Activated T-helper 1 cell treated with Interleukin-2 at 50 U/mL for 16 hours (primary cell): Measurements from ENCODE around the gene APP.

Source experiments
- DNase-seq: peaks from one replicate; pipeline ENCODE4 v3.0.0-alpha.2; 2020; ENCODE audit warnings: low read depth

The APP gene

GRCh38 chr21:26170471-26171257 lies at the start of gene APP:
Gene APP (minus strand): TSS chr21:26170770. CDS start chr21:26170620, 150 bp downstream.
- DNase-seq = peak; percentile 82

GRCh38 chr21:26212220-26212619 lies 41.6 kb upstream of the APP start:
- no peak for DNase-seq

GRCh38 chr21:26210614-26211013 lies 40.0 kb upstream of the APP start:
- DNase-seq = no peak

GRCh38 chr21:26207021-26207420 lies 36.5 kb upstream of the APP start:
- no peak for DNase-seq

GRCh38 chr21:26199456-26199855 lies 28.9 kb upstream of the APP start:
- no peak for DNase-seq

GRCh38 chr21:26195708-26196107 lies 25.1 kb upstream of the APP start:
- no peak for DNase-seq

- no peak for DNase-seq
These were observed 24.3 kb upstream of the APP start for GRCh38 chr21:26194811-26195251.

GRCh38 chr21:26194326-26194725 lies 23.8 kb upstream of the APP start:
- DNase-seq = no peak

- DNase-seq = no peak
These were observed 21.0 kb upstream of the APP start for GRCh38 chr21:26191609-26192008.

GRCh38 chr21:26188422-26188821 lies 17.9 kb upstream of the APP start:
- DNase-seq = no peak

GRCh38 chr21:26185446-26185845 lies 14.9 kb upstream of the APP start:
- no peak for DNase-seq

- DNase-seq = no peak
These were observed 14.5 kb upstream of the APP start for GRCh38 chr21:26185021-26185420.

- no peak for DNase-seq
These were observed 8.9 kb upstream of the APP start for GRCh38 chr21:26179501-26179900.

GRCh38 chr21:26177746-26178426 lies 7.3 kb upstream of the APP start:
- DNase-seq = no peak

- DNase-seq = no peak
These were observed 6.6 kb upstream of the APP start for GRCh38 chr21:26177187-26177586.

GRCh38 chr21:26171258-26172100 lies 909 bp upstream of the APP start:
- no peak for DNase-seq

GRCh38 chr21:26169611-26170470 lies 729 bp downstream of the APP start:
- DNase-seq = peak; percentile 8

- DNase-seq = no peak
These were observed 1.4 kb downstream of the APP start for GRCh38 chr21:26169061-26169610.

GRCh38 chr21:26168371-26168770 lies 2.2 kb downstream of the APP start:
- DNase-seq = no peak

GRCh38 chr21:26167593-26167992 lies 3.0 kb downstream of the APP start:
- DNase-seq = no peak

- no peak for DNase-seq
These were observed 5.2 kb downstream of the APP start for GRCh38 chr21:26165331-26165730.
